Parathyroid adenoma (tissue), 2 donors: ENCODE measurements around the gene APOM.

Experiments used
- H2AFZ ChIP-seq: fragments of 300-600 bp; sonication (generic); one replicate; pipeline ENCODE4 v1.7.0; 2017; ENCODE audit warnings: antibody characterized with exemption, mild to moderate bottlenecking
- H3K27ac ChIP-seq: fragments of 300-600 bp; sonication (generic); one replicate; pipeline ENCODE4 v1.7.0; 2017
- H3K27me3 ChIP-seq: fragments of 300-600 bp; sonication (generic); one replicate; pipeline ENCODE4 v1.7.0; 2017; ENCODE audit warnings: low read length; ENCODE audit not compliant: control insufficient read depth, insufficient read depth
- H3K36me3 ChIP-seq: fragments of 300-600 bp; sonication (generic); one replicate; pipeline ENCODE4 v1.7.0; 2017; ENCODE audit warnings: low read length; ENCODE audit not compliant: control insufficient read depth, insufficient read depth
- H3K4me1 ChIP-seq: fragments of 300-600 bp; sonication (generic); one replicate; pipeline ENCODE4 v1.7.0; 2017; ENCODE audit warnings: control low read depth
- H3K4me2 ChIP-seq: fragments of 300-600 bp; sonication (generic); one replicate; pipeline ENCODE4 v1.7.0; 2017; ENCODE audit warnings: low read length
- H3K4me3 ChIP-seq: fragments of 300-600 bp; sonication (generic); one replicate; pipeline ENCODE4 v1.7.0; 2017; ENCODE audit warnings: low read depth, low read length
- H3K79me2 ChIP-seq: fragments of 300-600 bp; sonication (generic); one replicate; pipeline ENCODE4 v1.7.0; 2017; ENCODE audit warnings: control low read depth
- H3K9ac ChIP-seq: fragments of 300-600 bp; sonication (generic); one replicate; pipeline ENCODE4 v1.7.0; 2017; ENCODE audit warnings: mild to moderate bottlenecking
- H3K9me3 ChIP-seq: fragments of 300-600 bp; sonication (generic); one replicate; pipeline ENCODE4 v1.7.0; 2017; ENCODE audit warnings: low read length; ENCODE audit not compliant: control insufficient read depth
- TF ChIP-seq, protein P1 (sequence below): fragments of 300-600 bp; sonication (generic); IDR thresholded peaks from one replicate; pipeline ENCODE4 v1.7.0; 2017; ENCODE audit warnings: antibody characterized with exemption, mild to moderate bottlenecking
- donor health status: primary hyperparathyroidism.

APOM gene

DNA sequence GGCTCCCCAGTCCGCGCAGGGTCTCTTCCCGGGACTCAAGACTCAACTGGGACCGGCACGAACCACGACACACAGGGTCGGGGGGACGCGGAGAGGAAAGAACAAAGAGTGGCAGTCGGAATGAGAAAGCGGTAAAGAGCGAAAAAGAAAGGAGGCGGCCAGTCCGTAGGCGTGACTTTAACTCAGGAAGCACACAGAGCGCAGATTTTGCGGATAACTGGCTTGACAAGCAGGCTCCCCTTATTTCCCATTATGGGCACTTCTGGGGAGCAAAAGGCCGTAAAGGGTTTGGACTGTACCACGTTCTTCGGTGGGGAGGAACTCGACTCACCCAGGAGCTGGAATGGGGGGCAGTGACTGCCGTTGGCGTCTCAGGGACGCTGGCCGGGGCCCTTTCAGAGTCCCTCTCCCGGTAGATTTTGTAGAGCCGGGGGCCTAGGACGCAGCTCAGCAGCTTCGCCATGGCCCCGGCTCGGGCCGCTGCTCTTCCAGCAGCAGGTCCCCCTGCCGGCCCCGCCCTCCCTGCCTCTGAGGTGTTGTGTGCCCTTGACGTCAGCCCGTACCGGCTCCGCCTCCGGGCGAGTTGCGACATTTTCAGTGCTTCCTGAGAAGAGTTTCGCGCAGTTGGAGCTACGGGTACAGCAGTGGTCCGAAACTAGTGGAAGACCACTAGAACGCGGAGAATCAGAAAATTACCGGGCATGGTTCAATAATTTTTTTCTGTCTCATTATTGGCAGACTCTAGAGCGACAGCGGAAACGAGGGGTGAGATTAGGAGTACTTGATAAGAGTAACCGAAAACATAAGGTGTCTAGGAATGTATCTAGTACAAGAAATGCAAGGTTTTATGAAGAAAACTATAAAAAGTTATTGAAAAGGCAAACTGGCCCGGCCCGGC lies 47.4 kb downstream of the APOM start, which contains the start of gene ABHD16A:
TSS of gene ABHD16A (minus strand) at position 506 of the 898 bp plus-strand sequence. CDS start at position 463, 43 bp downstream.
- Histone ChIP-seq H3K9me3 (no peaks in the 10 kb centered on the region), H3K4me2 (peak within 1 kb of the TSS; percentile 82), H3K27ac (peak within 1 kb of the TSS; percentile 96), H3K36me3 (no peaks in the 10 kb centered on the region), H2AFZ (peak within 1 kb of the TSS; percentile 96), H3K27me3 (no peaks in the 10 kb centered on the region), H3K9ac (peak within 1 kb of the TSS; percentile 94), H3K79me2 (peaks cover 11% of the 10 kb centered on the region), H3K4me3 (peak within 1 kb of the TSS; percentile 88), H3K4me1 (peaks cover 12% of the 10 kb centered on the region)
- TF ChIP-seq, protein P1, sequence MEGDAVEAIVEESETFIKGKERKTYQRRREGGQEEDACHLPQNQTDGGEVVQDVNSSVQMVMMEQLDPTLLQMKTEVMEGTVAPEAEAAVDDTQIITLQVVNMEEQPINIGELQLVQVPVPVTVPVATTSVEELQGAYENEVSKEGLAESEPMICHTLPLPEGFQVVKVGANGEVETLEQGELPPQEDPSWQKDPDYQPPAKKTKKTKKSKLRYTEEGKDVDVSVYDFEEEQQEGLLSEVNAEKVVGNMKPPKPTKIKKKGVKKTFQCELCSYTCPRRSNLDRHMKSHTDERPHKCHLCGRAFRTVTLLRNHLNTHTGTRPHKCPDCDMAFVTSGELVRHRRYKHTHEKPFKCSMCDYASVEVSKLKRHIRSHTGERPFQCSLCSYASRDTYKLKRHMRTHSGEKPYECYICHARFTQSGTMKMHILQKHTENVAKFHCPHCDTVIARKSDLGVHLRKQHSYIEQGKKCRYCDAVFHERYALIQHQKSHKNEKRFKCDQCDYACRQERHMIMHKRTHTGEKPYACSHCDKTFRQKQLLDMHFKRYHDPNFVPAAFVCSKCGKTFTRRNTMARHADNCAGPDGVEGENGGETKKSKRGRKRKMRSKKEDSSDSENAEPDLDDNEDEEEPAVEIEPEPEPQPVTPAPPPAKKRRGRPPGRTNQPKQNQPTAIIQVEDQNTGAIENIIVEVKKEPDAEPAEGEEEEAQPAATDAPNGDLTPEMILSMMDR: peak; percentile 27

DNA sequence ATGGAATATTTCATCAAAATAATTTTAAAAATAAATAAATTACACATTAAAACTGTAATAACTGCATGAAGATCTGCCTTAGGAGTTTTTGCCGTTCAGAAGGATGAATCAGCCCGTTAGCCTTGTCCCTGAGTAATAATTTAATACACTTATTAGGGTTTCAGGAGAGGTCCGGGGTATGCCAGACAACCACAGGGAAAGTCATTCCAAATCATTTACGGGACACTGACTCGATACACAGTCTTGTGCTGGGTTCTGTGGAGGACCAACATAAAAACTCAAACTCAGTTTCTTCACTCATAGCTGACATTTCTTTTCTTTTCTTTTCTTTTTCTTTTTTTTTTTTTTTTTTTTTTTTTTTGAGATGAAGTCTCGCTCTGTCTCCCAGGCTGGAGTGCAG lies 50.2 kb downstream of the APOM start:
- Histone ChIP-seq H3K4me3 (no peak overlapping the region), H3K4me2 (no peak overlapping the region), H3K4me1 (peaks cover 12% of the 10 kb centered on the region), H3K27me3 (no peaks in the 10 kb centered on the region), H3K9me3 (no peaks in the 10 kb centered on the region), H3K9ac (no peak overlapping the region), H3K36me3 (no peaks in the 10 kb centered on the region), H3K79me2 (peaks cover 9% of the 10 kb centered on the region), H2AFZ (no peak overlapping the region), H3K27ac (no peak overlapping the region)
- TF ChIP-seq, protein P1: no peak

DNA sequence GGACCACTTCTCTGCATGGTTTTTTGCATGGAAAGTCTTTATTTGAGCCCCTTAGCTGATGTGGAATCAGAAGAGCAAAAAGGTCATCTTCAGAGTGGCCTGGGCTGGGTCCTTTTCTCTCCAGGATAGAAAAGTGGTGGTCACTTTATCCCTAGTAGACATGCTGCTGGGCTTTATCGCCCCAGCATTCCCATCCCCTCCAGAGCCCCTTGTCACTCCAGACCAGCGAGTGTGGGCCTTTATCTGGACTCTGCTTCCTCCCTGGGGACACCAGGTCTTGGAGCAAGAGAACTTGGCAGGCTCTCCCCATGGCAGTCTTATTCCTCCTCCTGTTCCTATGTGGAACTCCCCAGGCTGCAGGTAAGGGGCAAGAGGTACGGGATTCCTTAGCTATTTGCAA lies 50.9 kb downstream of the APOM start, which contains the start of gene LY6G6F:
TSS of gene LY6G6F (plus strand) at position 268 of the 400 bp plus-strand sequence. CDS start at position 309, 41 bp downstream.
- H3K36me3 ChIP-seq: no peaks in the 10 kb centered on the region
- no peaks in the 10 kb centered on the region for H3K9me3 ChIP-seq
- no peaks in the 10 kb centered on the region for H3K27me3 ChIP-seq
- H3K4me2 ChIP-seq: no peak within 1 kb of the TSS
- no peak within 1 kb of the TSS for H3K27ac ChIP-seq
- H3K4me3 ChIP-seq: no peak within 1 kb of the TSS
- TF ChIP-seq, protein P1: no peak
- no peak within 1 kb of the TSS for H2AFZ ChIP-seq
- peaks cover 6% of the 10 kb centered on the region for H3K79me2 ChIP-seq
- no peak within 1 kb of the TSS for H3K9ac ChIP-seq
- peaks cover 7% of the 10 kb centered on the region for H3K4me1 ChIP-seq

DNA sequence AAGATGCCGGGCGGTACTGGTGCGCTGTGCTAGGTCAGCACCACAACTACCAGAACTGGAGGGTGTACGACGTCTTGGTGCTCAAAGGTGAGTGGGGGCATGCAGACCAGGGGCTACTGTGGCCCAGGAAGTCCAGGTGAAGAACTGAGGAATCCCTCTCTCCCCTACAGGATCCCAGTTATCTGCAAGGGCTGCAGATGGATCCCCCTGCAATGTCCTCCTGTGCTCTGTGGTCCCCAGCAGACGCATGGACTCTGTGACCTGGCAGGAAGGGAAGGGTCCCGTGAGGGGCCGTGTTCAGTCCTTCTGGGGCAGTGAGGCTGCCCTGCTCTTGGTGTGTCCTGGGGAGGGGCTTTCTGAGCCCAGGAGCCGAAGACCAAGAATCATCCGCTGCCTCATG lies 52.0 kb downstream of the APOM start:
- H3K36me3 ChIP-seq: no peaks in the 10 kb centered on the region
- H3K4me2 ChIP-seq: no peak overlapping the region
- no peak overlapping the region for H3K9ac ChIP-seq
- no peaks in the 10 kb centered on the region for H3K9me3 ChIP-seq
- H3K4me1 ChIP-seq: peaks cover 2% of the 10 kb centered on the region
- no peaks in the 10 kb centered on the region for H3K27me3 ChIP-seq
- H3K79me2 ChIP-seq: peaks cover under 1% of the 10 kb centered on the region
- no peak overlapping the region for H3K4me3 ChIP-seq
- no peak overlapping the region for H3K27ac ChIP-seq
- no peak overlapping the region for H2AFZ ChIP-seq
- TF ChIP-seq, protein P1: no peak
